OCI-LY3 (cell line): Measurements from ENCODE around the gene PLCL1.

Experiments
- H2AFZ ChIP-seq: fragments of 200-600, 300-600 bp; shearing (Covaris generic); 2 replicates; pipeline ENCODE4 v1.6.0; 2014; ENCODE audit warnings: antibody characterized with exemption, low read depth, low read length
- H3K27ac ChIP-seq: fragments of 200-600, 300-600 bp; sonication (generic); 2 replicates; pipeline ENCODE4 v1.5.1; 2014; ENCODE audit warnings: mild to moderate bottlenecking, low read length, moderate library complexity, mixed read lengths
- H3K27me3 ChIP-seq: fragments of 200-600, 300-600 bp; sonication (generic); 2 replicates; pipeline ENCODE4 v1.6.1; 2014; ENCODE audit warnings: low read depth, low read length, mixed read lengths
- H3K36me3 ChIP-seq: fragments of 200-600, 300-600 bp; sonication (generic); replicated peaks from 2 replicates; pipeline ENCODE3; 2014; ENCODE audit warnings: low read depth, low read length, mixed read lengths
- H3K4me1 ChIP-seq: fragments of 300-600, 200-600 bp; sonication (generic); 2 replicates; pipeline ENCODE4 v1.6.1; 2014; ENCODE audit warnings: low read length, mixed read lengths
- H3K4me2 ChIP-seq: fragments of 200-600, 300-600 bp; sonication (generic); 2 replicates; pipeline ENCODE4 v1.6.1; 2014; ENCODE audit warnings: low read length, mixed read lengths
- H3K4me3 ChIP-seq: fragments of 300-600, 200-600 bp; sonication (generic); 2 replicates; pipeline ENCODE4 v1.5.1; 2014; ENCODE audit warnings: antibody characterized with exemption, mild to moderate bottlenecking, low read length, moderate library complexity
- H3K79me2 ChIP-seq: fragments of 300-600, 200-600 bp; shearing (Covaris generic); 2 replicates; pipeline ENCODE4 v1.6.1; 2014; ENCODE audit warnings: mild to moderate bottlenecking, low read length, mixed read lengths
- H3K9ac ChIP-seq: fragments of 300-600, 200-600 bp; shearing (Covaris generic); 2 replicates; pipeline ENCODE4 v1.6.0; 2014; ENCODE audit warnings: mild to moderate bottlenecking, low read length, moderate library complexity
- H3K9me3 ChIP-seq: fragments of 200-600, 300-600 bp; shearing (Covaris generic); 2 replicates; pipeline ENCODE4 v1.6.1; 2014; ENCODE audit warnings: low read length, mixed read lengths; ENCODE audit not compliant: insufficient read depth
- H4K20me1 ChIP-seq: fragments of 200-600, 300-600 bp; sonication (generic); 2 replicates; pipeline ENCODE4 v1.6.1; 2016; ENCODE audit warnings: low read length, mixed read lengths; ENCODE audit not compliant: insufficient read depth
- CTCF ChIP-seq: fragments of 200-600, 300-600 bp; sonication (generic); IDR thresholded peaks from 2 replicates; pipeline ENCODE4 v1.5.1; 2014; ENCODE audit warnings: antibody characterized with exemption, low read length, low read depth
- EZH2phosphoT487 ChIP-seq: fragments of 200-600 bp; shearing (Covaris generic); IDR thresholded peaks from 2 replicates; pipeline ENCODE4 v1.6.1; 2018; ENCODE audit warnings: antibody characterized with exemption, mixed run types, low read depth

The PLCL1 gene

GRCh38 chr2:197937814-197938213 is 133.4 kb downstream of the PLCL1 start:
- Histone ChIP-seq H3K36me3 (no peaks in the 10 kb centered on the region), H3K27ac (no peak overlapping the region)

DNA sequence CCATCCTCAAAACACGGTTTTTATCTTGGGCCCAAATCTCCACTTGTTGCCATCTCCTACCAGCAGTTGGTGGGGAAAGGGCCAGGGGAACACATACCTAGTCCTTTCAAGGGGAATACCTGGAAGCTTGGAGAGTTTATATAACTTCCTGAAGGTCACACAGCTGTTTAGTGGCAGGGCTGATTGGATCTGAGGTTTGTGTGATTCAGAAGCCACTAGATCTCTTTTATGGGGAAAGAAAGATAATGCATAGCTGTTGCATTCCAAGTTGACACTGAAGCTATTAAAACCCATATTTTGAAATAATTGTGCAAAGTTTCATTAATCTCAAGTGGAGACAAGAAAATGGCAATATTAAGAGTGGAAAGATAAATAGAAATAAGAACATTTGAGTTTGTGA is 134.2 kb downstream of the PLCL1 start:
- Histone ChIP-seq H4K20me1 (no peaks in the 10 kb centered on the region), H3K4me2 (no peak overlapping the region), H3K27me3 (peaks cover 20% of the 10 kb centered on the region), H3K4me1 (no peaks in the 10 kb centered on the region), H3K27ac (no peak overlapping the region), H3K36me3 (no peaks in the 10 kb centered on the region), H3K9ac (no peak overlapping the region), H3K4me3 (no peak overlapping the region), H3K79me2 (no peaks in the 10 kb centered on the region), H3K9me3 (no peaks in the 10 kb centered on the region), H2AFZ (no peak overlapping the region)
- TF ChIP-seq EZH2phosphoT487 (no peak), CTCF (no peak)

More at GRCh38 chr2:197937814-197938213, 133.4 kb downstream of the PLCL1 start:
- no peak for TF ChIP-seq CTCF
- TF ChIP-seq EZH2phosphoT487 = no peak
- Histone ChIP-seq H3K79me2 (no peaks in the 10 kb centered on the region), H3K4me1 (no peaks in the 10 kb centered on the region), H3K9me3 (no peaks in the 10 kb centered on the region), H3K9ac (no peak overlapping the region), H4K20me1 (no peaks in the 10 kb centered on the region), H3K27me3 (peaks cover 19% of the 10 kb centered on the region), H2AFZ (no peak overlapping the region), H3K4me3 (no peak overlapping the region), H3K4me2 (no peak overlapping the region)

DNA sequence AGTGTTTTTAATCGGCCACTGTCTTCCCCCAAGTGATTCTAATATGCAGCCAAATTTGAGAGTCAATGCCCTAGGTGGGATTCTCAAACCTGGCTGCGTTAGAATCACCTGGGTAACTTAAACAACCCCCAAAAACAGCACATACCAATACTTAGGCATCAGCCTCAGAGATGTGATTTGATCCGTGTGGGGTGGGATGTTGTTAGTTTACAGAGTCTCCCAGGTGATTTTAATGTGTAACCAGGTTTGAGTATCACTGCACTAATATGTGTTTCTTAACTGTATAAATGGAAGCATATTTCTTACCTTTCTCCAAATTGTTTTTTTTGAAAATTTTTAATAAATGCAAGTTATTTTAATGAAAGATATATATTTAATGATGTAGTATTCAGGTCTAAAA is 135.4 kb downstream of the PLCL1 start:
- H3K4me3 ChIP-seq = no peak overlapping the region
- no peak overlapping the region for H3K9ac ChIP-seq
- no peak for TF ChIP-seq CTCF
- no peak for TF ChIP-seq EZH2phosphoT487
- no peaks in the 10 kb centered on the region for H3K9me3 ChIP-seq
- H3K4me1 ChIP-seq = no peaks in the 10 kb centered on the region
- peaks cover 29% of the 10 kb centered on the region for H3K27me3 ChIP-seq
- H3K27ac ChIP-seq = no peak overlapping the region
- H3K4me2 ChIP-seq = no peak overlapping the region
- no peaks in the 10 kb centered on the region for H3K36me3 ChIP-seq
- no peaks in the 10 kb centered on the region for H4K20me1 ChIP-seq
- H2AFZ ChIP-seq = no peak overlapping the region
- no peaks in the 10 kb centered on the region for H3K79me2 ChIP-seq

DNA sequence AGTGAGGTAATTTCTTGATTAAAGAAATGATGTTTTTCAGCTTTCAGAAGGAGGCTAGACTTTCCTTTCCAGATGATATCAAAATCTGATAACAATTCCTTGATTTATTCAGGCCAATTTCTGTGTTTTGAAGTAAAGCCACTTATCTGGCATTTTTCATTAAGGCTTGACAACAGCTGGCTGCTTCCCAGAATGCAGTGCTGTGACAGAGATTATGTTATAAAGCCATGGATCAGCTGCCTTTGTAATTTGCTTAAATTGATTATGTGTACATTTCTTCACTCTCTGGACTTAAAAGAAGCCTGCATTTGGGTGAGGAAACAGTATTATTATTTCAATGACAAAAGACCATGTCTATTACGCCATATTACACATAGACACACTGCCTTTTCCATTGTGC is 136.0 kb downstream of the PLCL1 start:
- Histone ChIP-seq H4K20me1 (no peaks in the 10 kb centered on the region), H3K4me1 (no peaks in the 10 kb centered on the region), H3K79me2 (no peaks in the 10 kb centered on the region), H3K27ac (no peak overlapping the region), H3K36me3 (no peaks in the 10 kb centered on the region), H3K9ac (no peak overlapping the region), H3K27me3 (peaks cover 33% of the 10 kb centered on the region), H3K4me3 (no peak overlapping the region), H2AFZ (no peak overlapping the region), H3K4me2 (no peak overlapping the region), H3K9me3 (no peaks in the 10 kb centered on the region)
- TF ChIP-seq EZH2phosphoT487 = no peak
- no peak for TF ChIP-seq CTCF
